Neuronal stem cell (in vitro differentiated cells): ENCODE results near the gene SLC35E1.
A peak's percentile ranks its signal among the peaks of the same experiment; 100 is the strongest.

Experiments used
- DNase-seq: peaks from one replicate; pipeline ENCODE4 v3.0.0-alpha.2; 2013; ENCODE audit warnings: low spot score
- H2AFZ ChIP-seq: one replicate; pipeline ENCODE4 v1.6.1; 2013; ENCODE audit warnings: mild to moderate bottlenecking, low read length, inconsistent platforms
- H2AK5ac ChIP-seq: 2 replicates; pipeline ENCODE4 v1.6.1; 2013; ENCODE audit warnings: low read depth, mild to moderate bottlenecking, inconsistent platforms, low read length, moderate library complexity, mixed read lengths
- H2BK120ac ChIP-seq: 2 replicates; pipeline ENCODE4 v1.6.1; 2013; ENCODE audit warnings: low read depth, mild to moderate bottlenecking, inconsistent platforms, low read length, moderate library complexity, mixed read lengths
- H2BK12ac ChIP-seq: one replicate; pipeline ENCODE4 v1.6.1; 2013; ENCODE audit warnings: low read length, inconsistent platforms
- H2BK15ac ChIP-seq: 2 replicates; pipeline ENCODE4 v1.6.1; 2013; ENCODE audit warnings: mild to moderate bottlenecking, low read length, inconsistent platforms, mixed read lengths
- H2BK5ac ChIP-seq: one replicate; pipeline ENCODE4 v1.6.1; 2013; ENCODE audit warnings: inconsistent platforms, mild to moderate bottlenecking, low read length, moderate library complexity
- H3K14ac ChIP-seq: one replicate; pipeline ENCODE4 v1.6.1; 2013; ENCODE audit warnings: low read length, inconsistent platforms
- H3K18ac ChIP-seq: 2 replicates; pipeline ENCODE4 v1.6.1; 2013; ENCODE audit warnings: low read length, inconsistent platforms
- H3K23ac ChIP-seq: 2 replicates; pipeline ENCODE4 v1.6.1; 2013; ENCODE audit warnings: low read depth, mild to moderate bottlenecking, mixed read lengths, low read length, inconsistent platforms; ENCODE audit not compliant: poor library complexity
- H3K27ac ChIP-seq: replicated peaks from 3 replicates; pipeline ENCODE4 v1.5.1; 2013; ENCODE audit warnings: low read length, inconsistent platforms
- H3K27me3 ChIP-seq, 3 experiments: 2 replicates each; pipeline ENCODE4 v1.6.1; 2013; ENCODE audit warnings: low read length in 3 of 3, mild to moderate bottlenecking in 2 of 3, inconsistent platforms in 1 of 3, low read depth in 1 of 3, mixed read lengths in 1 of 3, moderate library complexity in 1 of 3; ENCODE audit not compliant: control insufficient read depth in 3 of 3, insufficient read depth in 3 of 3
- H3K36me3 ChIP-seq, 2 donors: replicated peaks in 1 of 2; 2 replicates each; pipeline ENCODE4 v1.6.1; 2013; ENCODE audit warnings: low read length in 2 of 2; ENCODE audit not compliant: control insufficient read depth in 2 of 2, insufficient read depth in 2 of 2
- H3K4ac ChIP-seq: 2 replicates; pipeline ENCODE4 v1.6.1; 2013; ENCODE audit warnings: inconsistent platforms, mild to moderate bottlenecking, low read length, moderate library complexity
- H3K4me1 ChIP-seq, 2 donors: 1 replicate in 1 of 2; 2 replicates in 1 of 2; pipeline ENCODE4 v1.6.1; 2013; ENCODE audit warnings: low read length in 2 of 2, low read depth in 1 of 2; ENCODE audit not compliant: control insufficient read depth in 2 of 2, insufficient read depth in 1 of 2
- H3K4me2 ChIP-seq: one replicate; pipeline ENCODE4 v1.6.1; 2013; ENCODE audit warnings: mild to moderate bottlenecking, low read length, inconsistent platforms; ENCODE audit not compliant: insufficient read depth, poor library complexity, severe bottlenecking
- H3K4me3 ChIP-seq, 2 donors: 2 replicates each; pipeline ENCODE4 v1.5.1; 2013; ENCODE audit warnings: low read length in 2 of 2, mild to moderate bottlenecking in 2 of 2, inconsistent platforms in 1 of 2, moderate library complexity in 1 of 2
- H3K79me1 ChIP-seq: one replicate; pipeline ENCODE4 v1.6.1; 2013; ENCODE audit warnings: low read depth, mild to moderate bottlenecking, inconsistent platforms, low read length, moderate library complexity
- H3K9ac ChIP-seq: one replicate; pipeline ENCODE4 v1.6.1; 2013; ENCODE audit warnings: mild to moderate bottlenecking, low read depth, low read length, inconsistent platforms; ENCODE audit not compliant: poor library complexity
- H3K9me3 ChIP-seq, 2 donors: replicated peaks in 1 of 2; 2 replicates each; pipeline versions ENCODE3 to v1.6.1; 2013; ENCODE audit warnings: low read length in 2 of 2, mild to moderate bottlenecking in 2 of 2, inconsistent platforms in 1 of 2, low read depth in 1 of 2, mixed read lengths in 1 of 2, moderate library complexity in 1 of 2; ENCODE audit not compliant: control insufficient read depth in 2 of 2, insufficient read depth in 1 of 2
- H4K8ac ChIP-seq: one replicate; pipeline ENCODE4 v1.6.1; 2013; ENCODE audit warnings: low read depth, mild to moderate bottlenecking, inconsistent platforms, low read length, moderate library complexity
- H4K91ac ChIP-seq: one replicate; pipeline ENCODE4 v1.6.1; 2013; ENCODE audit warnings: low read length, low read depth, mild to moderate bottlenecking, inconsistent platforms; ENCODE audit not compliant: poor library complexity
- WGBS, 2 donors: extraction: QIAGEN DNeasy Blood & Tissue Kit; methylation state at CpG; one replicate each; pipeline ENCODE4 v1.1.7; 2013; ENCODE audit warnings: missing lambda C conversion rate in 2 of 2, mixed read lengths in 1 of 2; ENCODE audit not compliant: insufficient read length in 2 of 2, insufficient replicate concordance in 1 of 2; ENCODE audit errors: extremely low coverage in 2 of 2; 5-methylcytosine and 5-hydroxymethylcytosine counted together

Gene SLC35E1

DNA sequence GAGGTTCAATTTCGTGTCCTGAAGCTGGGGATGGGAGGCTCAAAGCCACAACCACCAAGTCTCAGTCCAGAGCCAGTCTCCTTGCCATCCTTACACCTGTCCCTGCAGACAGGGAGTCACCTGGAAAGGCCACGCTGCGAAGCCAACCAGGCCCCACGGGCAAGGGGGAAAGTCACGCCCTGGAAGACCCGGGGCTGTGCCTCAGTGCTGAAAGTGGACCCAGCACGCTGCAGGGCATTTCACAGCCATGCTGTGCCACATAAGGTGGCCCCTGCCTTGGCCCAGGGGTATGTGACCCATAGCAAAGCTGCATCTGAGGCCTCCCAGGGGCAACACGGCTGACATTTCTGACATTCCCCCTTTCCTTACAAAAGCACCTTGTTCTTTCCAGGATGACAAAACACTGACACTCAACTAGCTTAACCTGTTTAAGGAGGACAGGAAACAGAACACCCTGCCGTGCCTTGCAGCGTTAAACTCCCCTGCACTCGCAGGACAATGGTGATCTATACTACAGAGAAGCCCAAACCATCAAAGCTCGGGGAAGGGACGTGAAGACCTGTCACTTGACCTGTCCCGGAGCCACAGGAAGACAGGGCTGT is 44.8 kb downstream of the SLC35E1 start:
- Histone ChIP-seq H3K18ac (no peak overlapping the region), H3K36me3 (peaks cover 81 to 99% of the 10 kb centered on the region in 2 donors), H2BK15ac (no peak overlapping the region), H2AFZ (no peak overlapping the region), H3K27ac (no peak overlapping the region), H3K27me3 (no peaks in the 10 kb centered on the region), H2BK120ac (no peak overlapping the region), H3K9me3 (peaks cover 0 to 2% of the 10 kb centered on the region in 2 donors), H3K79me1 (peaks cover 15% of the 10 kb centered on the region), H3K4me3 (peak overlapping the region in 1 of 2 donors; percentile 14), H4K8ac (no peak overlapping the region), H3K4ac (no peak overlapping the region), H3K9ac (peak overlapping the region; percentile 78), H2AK5ac (no peak overlapping the region), H2BK12ac (no peak overlapping the region), H4K91ac (no peak overlapping the region), H3K4me1 (no peaks in the 10 kb centered on the region), H3K14ac (no peak overlapping the region), H2BK5ac (no peak overlapping the region), H3K4me2 (no peak overlapping the region), H3K23ac (no peak overlapping the region)
- WGBS, 2 donors = no CpG with 5 or more reads among the region's 14 CpGs
- DNase-seq = no peak

DNA sequence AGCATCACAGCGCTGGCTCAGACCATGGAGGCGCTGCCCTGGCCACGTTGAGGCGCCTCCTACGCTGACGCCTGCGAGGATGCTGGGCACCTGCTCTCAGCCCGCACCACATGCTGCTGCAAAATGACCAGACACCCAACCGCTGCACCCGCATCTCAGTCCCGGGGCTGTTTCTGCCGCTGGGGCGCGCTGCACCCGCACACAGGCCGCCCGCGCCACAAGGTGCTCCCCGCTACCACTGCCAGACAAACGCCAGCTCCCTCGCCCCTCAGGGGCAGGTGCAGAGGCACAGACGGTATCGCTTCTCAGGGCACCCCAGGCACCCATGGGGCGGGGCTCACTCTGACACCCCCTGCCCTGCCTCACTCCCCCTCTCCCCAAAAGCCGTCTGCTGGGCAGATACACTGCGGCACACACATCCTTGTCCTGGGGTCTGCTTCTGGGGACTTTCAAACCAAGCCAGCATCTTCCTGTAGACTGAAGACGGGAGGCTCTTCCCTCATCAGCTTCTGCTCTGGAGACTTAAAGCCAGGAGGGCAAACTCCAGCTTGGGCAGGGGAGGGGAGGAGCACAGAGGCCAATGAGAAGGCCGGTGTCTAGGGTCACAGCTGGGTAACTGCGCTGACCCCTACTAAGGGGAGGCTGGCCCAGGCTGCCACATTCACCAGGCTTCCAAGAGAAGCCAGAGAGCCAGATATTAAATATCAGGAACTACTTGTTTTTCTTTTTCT is 46.3 kb downstream of the SLC35E1 start:
- H3K36me3 ChIP-seq = peaks cover 78 to 97% of the 10 kb centered on the region in 2 donors
- no CpG with 5 or more reads among the region's 29 CpGs for WGBS, 2 donors

DNA sequence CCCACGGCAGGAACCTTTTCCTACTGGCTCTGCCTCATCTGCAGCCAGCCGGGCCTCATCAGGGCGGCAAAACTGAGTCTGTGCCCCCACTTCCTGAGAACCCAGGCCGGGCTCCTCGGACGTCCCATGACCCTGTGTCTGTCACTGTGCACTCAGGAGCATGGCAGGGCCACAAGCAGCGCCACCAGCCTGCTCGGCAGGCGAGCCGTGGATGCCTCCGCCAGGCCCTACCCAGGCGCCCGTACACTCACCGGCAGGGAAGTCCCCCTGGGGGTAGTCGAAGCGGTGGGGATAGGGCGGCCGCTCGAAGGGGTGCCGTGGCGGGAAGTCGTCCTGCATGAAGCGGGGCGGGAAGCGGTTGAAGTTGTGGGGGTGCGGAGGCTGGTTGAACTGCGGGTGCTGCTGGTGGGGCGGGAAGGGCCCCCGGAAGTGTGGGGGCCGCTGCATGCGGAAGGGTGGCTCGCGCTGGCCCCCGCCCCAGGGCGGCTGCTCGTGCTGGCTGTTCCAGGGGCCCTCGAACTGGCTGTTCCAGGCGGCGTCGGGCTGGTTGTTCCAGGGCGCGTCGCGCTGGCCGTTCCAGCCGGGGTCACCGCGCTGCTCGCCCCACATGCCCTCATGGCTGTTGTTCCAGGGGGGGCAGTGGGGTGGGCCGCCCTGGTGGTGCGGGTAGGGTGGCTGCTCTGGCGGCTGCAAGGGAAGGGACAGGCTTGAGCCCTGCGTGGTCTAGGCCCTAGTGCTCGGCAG is 47.1 kb downstream of the SLC35E1 start:
- H2BK120ac ChIP-seq = no peak overlapping the region
- DNase-seq = no peak
- no peak overlapping the region for H2AFZ ChIP-seq
- H2BK5ac ChIP-seq = no peak overlapping the region
- peaks cover 16% of the 10 kb centered on the region for H3K79me1 ChIP-seq
- H2AK5ac ChIP-seq = no peak overlapping the region
- H3K4ac ChIP-seq = no peak overlapping the region
- no peak overlapping the region for H2BK15ac ChIP-seq
- H4K91ac ChIP-seq = no peak overlapping the region
- no CpG with 5 or more reads among the region's 54 CpGs for WGBS, 2 donors
- H3K9me3 ChIP-seq = peaks cover 0 to 2% of the 10 kb centered on the region in 2 donors
- no peak overlapping the region for H3K23ac ChIP-seq
- H4K8ac ChIP-seq = no peak overlapping the region
- H3K9ac ChIP-seq = peak overlapping the region; percentile 44
- no peak overlapping the region for H3K18ac ChIP-seq
- no peak overlapping the region for H3K4me3 ChIP-seq
- no peak overlapping the region for H3K27ac ChIP-seq
- no peak overlapping the region for H2BK12ac ChIP-seq
- no peaks in the 10 kb centered on the region for H3K4me1 ChIP-seq
- H3K27me3 ChIP-seq = no peaks in the 10 kb centered on the region
- no peak overlapping the region for H3K14ac ChIP-seq
- H3K4me2 ChIP-seq = no peak overlapping the region
- H3K36me3 ChIP-seq = peaks cover 77 to 97% of the 10 kb centered on the region in 2 donors

More for the DNA sequence above, 46.3 kb downstream of the SLC35E1 start:
- Histone ChIP-seq H3K27me3 (no peaks in the 10 kb centered on the region), H2BK120ac (no peak overlapping the region), H3K9me3 (peaks cover 0 to 2% of the 10 kb centered on the region in 2 donors), H3K4me1 (no peaks in the 10 kb centered on the region), H2BK12ac (no peak overlapping the region), H4K8ac (no peak overlapping the region), H3K27ac (no peak overlapping the region), H2BK5ac (no peak overlapping the region), H3K79me1 (peaks cover 15% of the 10 kb centered on the region), H3K14ac (peak overlapping the region; percentile 31), H3K4me3 (no peak overlapping the region), H3K4ac (no peak overlapping the region), H2BK15ac (no peak overlapping the region), H3K9ac (peak overlapping the region; percentile 44), H3K18ac (no peak overlapping the region), H3K4me2 (no peak overlapping the region), H3K23ac (no peak overlapping the region), H2AFZ (no peak overlapping the region), H4K91ac (no peak overlapping the region), H2AK5ac (no peak overlapping the region)
- no peak for DNase-seq
